OCI-LY3 (cell line): ENCODE data around the gene ASIP.

Experiments
- CTCF ChIP-seq: fragments of 200-600, 300-600 bp; sonication (generic); IDR thresholded peaks from 2 replicates; pipeline ENCODE4 v1.5.1; 2014; ENCODE audit warnings: antibody characterized with exemption, low read length, low read depth
- EZH2phosphoT487 ChIP-seq: fragments of 200-600 bp; shearing (Covaris generic); IDR thresholded peaks from 2 replicates; pipeline ENCODE4 v1.6.1; 2018; ENCODE audit warnings: antibody characterized with exemption, mixed run types, low read depth

- no peak for TF ChIP-seq CTCF
- TF ChIP-seq EZH2phosphoT487 = no peak
These were observed 74.0 kb downstream of the ASIP start for GRCh38 chr20:34315236-34315635.
